ENCODE results near the gene TREM1.
"Not testable (repeated sequence)": the region's sequence is repeated elsewhere in the genome, so short reads cannot be mapped to it uniquely, and the experiment has no call there.

The TREM1 gene

DNA sequence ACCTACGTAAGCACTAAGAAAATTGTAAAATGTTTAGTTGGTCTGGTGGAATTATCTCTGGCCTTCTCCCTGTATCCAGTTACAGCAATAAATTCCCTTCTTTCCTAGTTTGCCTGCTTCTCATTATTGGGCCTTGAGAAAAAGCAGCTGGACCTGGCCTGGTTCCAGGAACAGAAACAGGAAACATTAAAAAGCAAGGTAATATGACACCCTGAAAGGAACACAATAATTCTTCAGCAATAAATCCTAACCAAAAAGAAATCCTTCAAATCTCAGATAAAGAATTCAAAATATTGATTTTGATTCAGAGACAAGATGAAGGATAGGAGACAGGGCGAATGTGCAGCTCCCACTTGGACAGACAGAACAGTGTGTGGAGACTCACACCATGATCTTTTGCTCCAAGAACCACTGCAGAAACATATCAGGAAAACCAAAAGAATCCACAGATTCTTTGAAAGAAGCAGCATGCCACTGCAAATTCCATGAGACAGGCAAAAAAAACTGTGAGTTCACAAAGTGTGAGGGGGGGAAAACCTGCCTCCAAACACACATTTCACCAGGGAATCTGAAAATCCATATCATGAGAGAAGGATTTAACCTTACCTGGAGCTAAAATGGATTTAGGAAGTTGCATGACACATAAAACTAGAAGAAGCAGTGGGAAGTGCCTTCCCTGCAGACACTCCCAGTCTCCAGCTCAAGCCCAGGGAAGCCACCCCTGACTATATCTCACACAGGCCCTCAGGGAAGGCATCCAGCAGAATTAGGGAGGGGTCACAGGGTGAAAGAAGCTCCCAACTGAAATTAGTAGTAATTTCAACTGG lies 28.9 kb downstream of the TREM1 start:
- no peak for DNase-seq

DNA sequence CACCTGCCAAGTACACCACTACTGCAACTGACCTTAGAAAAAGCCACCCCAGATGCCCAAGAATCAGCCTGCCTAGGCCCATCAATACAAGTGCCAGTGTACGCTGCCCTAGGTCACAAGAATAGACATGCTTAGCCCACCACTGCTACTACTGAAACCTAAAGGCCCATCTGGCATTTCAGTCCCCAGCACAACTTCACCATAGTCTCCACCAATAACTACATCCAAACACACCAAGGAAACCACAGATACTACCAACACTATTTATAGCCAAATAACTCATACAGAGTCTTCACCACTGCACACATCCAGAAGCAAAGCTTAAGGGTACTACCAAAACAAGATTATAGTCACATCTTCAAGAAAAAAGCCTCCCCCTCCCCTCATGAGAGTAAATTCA lies 30.1 kb downstream of the TREM1 start:
- no peak for DNase-seq

DNA sequence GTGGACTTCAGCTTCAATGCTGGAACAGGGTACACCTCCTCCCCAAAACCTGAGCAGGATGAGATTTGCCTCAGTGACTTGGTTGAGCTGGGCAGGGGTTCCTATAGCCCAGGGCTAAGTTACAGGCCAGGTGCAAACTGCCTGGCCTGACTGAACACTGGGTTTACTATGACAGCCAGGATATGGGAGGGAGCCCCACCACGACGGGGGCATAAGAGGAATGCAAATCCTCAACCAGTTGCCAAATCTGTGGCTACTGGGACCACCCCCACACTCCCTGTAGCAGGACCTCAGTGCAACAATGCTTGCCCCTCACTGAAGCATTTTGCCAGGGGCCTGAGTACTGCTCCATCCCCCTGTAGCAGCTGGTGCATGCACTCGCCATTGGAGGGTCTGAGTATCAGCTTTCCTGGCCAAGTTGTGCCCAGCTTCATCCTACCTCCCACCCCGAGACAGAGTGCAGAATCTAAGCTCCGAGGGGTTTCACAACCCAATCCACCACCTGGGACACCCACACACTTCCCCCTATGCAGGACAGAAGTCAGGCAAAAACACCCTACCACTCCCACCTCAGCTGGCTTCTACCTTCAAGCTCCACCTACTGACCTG lies 30.7 kb downstream of the TREM1 start:
- DNase-seq, result no peak

DNA sequence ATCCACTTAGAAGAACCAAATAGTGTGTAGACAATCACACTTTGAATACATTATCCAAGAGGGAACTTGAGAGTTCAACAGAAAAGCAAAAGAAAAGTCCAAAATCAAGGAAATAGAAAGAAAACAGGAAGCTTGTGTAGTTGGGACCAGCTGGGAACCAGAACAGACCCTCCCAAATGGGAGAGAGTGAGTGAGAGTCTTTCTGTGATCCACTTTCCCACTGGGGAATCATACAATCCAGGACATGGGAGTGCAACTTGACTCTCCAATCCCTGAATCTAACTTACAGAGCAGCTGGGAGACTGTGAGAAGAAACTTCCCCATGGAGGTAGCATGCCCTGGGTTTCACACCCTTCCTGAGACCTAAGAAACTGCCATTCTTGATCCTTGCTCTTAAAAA lies 31.4 kb downstream of the TREM1 start:
- no peak for DNase-seq

DNA sequence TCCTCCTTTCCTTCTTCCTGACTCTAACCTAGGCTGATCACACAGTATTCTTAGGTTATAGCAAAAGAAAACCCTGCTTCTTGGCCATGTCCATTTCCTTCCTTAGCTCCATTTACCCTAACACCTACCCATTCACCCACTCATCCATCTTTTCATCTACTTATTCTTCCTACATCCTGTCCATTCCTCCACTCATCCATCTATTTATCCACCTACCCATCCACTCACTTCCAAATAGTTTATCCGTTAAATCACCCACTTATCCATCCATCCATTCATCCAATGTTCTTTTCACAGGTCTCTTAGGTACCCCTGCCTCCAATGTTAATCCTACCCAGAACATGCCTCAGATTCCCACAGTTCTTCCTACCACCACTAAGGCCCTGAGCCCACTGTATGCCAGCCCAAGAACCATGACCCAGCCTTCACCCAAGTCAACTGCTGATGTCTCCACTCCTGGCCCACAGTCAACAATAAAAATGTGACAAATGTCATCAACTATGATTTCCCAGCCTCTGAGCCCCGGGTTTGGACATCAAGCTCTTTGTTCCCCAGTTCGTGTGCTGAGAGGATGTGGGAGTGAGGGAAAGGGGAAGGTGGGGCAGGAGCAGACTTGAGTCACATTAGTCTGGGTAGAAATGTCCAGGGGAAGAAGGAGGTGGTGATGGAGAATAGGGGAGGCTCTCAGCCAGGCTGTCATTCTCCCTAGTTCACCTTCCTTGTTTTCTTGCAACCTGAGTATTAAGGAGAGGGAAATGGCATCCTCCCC lies 33.9 kb downstream of the TREM1 start:
- DNase-seq, result no peak

DNA sequence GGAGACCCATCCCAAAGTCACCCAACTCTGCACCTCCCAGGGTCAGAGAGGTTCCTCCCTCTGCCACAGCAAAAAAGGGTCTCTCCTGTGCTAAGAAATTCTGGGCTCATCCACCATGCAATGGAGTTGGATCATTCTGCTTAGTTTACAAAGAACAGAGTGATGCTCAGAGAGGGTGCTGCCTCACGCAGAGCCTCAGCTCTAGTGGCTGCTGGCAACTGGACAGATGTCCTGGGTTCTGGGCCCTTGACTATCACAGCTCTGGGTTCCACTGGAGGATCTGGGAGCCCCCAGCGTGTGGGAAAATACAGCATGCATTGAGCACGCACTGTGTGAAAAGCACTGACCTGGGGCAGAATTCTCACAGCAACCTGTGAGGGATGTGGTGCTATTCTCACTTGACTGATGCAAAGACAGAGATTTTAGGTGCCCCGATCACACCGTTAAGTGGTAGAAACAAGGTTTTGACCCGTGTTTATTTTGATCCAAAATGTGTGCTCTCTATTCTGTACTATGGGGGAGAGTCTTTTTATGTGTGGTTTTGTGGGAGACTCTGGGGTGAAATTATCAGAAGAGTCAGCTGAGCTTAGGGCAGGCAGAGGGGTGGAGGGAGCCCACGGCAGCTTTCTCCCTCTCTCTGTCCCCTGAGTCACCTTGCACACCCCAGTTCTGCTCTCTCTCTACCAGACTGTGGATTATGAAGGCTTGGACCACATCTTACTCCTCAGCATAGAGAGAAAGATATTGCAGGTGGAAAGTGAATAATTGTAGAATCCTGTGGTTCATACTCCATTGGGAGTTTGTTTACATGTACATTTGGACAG lies 38.4 kb downstream of the TREM1 start:
- no peak for DNase-seq

DNA sequence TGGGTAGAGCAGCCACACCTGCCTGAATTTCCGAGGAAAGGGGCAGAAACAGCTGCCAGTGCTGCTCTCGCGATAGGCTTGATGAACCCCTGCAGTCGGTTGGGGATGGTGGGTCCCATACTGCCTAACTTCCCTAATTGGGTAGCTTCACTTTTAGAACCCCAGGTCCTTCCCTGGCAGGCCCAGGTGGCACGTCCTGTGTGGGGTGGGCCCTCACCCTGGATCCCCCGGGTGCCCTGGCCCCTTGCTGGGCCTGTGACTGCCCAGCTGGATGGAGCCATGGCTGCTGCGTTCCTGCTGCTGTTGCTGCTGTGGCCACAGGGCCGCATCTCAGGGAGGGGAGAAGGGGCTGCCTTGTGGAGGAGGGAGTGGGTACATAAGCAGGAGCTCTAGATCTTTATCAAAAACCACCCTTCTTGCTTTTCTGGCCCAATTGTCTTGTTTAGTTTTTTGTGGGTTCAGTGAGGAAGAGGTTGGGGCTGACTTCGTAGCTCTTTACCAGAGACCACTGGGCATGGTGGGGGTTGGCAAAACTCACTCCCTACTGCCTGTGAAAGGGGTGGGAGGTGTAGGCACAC lies 39.1 kb downstream of the TREM1 start:
- no peak for DNase-seq

DNA sequence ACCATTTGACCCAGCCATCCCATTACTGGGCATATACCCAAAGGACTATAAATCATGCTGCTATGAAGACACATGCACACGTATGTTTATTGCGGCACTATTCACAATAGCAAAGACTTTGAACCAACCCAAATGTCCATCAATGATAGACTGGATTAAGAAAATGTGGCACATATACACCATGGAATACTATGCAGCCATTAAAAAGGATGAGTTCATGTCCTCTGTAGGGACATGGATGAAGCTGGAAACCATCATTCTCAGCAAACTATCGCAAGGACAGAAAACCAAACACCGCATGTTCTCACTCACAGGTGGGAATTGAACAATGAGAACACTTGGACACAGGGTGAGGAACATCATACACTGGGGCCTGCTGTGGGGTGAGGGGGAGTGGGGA lies 40.0 kb downstream of the TREM1 start:
- not testable (repeated sequence) for DNase-seq

DNA sequence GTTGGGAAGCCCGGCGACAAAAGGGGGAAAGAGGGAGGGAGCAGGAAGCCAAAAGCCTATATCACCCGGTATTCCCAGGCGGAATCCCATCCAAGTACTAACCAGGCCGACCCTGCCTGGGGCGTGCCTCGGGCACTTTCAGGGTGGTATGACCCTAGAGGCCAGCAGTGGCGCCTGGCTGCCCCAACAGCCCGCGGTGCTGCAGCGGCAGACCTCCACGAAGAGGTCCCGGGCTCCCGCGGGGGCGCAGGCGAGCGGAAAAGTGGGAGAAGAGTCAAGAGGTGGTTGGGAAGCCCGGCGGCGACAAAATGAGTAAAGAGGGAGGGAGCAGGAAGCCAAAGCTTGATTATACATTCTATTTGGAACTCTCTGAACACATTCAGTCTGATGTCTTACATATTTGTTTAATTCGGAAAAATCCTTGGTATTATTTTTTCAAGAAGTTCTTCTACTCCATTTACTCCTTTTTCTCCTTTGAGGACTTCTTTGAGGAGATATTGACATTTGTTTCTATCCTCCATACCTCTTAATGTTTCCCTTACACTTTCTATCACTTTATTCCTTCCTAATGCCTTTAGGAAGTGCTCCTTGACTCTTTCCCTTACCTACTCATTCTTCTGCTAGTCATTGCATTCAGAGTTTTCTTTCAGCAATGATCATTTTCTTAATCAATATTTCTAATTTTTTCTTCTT lies 46.9 kb downstream of the TREM1 start:
- DNase-seq, result no peak

DNA sequence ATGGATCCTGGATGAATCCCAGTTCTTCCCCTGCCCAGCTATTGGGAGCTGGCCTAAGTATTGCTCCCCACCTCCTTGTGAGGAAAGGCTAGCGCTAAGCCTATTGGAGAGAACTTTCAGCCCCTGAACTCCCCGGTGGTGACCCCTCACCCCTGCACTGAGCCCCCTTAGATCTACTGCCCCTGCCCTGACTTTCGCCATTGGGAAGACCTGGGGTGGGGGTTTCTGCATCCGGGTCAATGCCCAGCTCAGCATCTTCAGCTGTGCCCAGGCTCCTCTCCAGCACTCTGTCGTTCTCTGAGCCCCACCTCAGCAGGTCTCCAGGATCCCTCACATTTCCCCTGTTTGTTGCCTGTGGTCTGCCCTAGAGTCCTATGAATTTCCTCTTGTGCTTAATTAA lies 49.4 kb downstream of the TREM1 start:
- no peak for DNase-seq

DNA sequence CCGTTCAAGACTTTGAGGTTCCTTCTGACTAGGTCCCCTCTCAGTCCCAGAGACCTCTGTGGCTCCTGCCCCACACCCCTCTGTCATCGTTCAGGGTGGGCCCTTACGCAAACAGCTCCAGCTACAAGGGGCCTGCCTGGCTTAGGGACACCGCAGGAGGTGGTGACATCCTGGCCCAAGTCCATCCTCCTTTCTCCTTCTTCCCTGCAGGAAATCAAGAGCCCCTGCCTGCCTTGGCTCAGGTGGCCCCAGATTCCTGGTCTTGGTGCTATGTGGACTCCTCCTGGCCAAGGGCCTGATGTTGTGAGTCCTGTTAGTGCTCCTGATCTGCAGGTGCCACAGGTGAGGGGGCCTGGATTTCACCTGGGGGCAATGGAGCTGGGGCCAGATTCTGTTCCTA lies 50.2 kb downstream of the TREM1 start:
- DNase-seq, result no peak

DNA sequence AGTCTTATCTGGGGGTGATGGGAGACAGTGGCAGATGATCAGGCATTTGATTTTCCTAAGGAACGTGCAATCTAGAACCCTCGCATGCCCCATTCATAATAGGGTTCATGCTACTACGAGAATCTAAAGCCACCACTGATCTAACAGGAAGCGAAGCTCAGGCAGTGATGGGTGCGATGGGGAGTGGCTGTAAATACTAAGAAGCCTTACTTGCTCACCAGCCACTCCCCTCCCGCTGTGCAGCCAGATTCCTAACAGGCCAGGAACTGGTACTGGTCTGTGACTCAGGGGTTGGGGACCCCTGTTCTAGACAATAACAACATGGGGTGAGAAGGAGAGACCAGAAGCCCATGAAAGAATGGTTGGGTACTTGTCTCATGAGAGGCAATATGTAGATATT lies 53.8 kb downstream of the TREM1 start:
- DNase-seq, result no peak

DNA sequence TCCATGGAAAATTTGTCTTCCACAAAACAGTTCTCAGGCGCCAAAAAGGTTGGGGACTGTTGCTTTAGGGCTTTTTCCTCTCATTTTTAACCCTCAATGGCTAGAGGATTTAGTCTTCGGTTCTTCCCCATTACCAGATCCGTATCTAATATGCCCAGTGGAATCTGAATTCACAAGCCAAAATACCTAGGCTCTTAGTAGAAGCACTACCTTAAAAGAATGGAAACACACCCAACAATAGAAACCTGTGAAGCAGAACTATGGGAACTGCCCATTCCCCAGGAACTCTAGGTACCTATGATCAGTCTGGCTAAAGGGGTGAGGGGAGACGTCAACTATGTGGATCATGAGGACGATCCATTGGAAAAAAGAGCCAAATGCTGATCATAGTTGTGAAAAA lies 55.2 kb downstream of the TREM1 start:
- DNase-seq, result no peak

DNA sequence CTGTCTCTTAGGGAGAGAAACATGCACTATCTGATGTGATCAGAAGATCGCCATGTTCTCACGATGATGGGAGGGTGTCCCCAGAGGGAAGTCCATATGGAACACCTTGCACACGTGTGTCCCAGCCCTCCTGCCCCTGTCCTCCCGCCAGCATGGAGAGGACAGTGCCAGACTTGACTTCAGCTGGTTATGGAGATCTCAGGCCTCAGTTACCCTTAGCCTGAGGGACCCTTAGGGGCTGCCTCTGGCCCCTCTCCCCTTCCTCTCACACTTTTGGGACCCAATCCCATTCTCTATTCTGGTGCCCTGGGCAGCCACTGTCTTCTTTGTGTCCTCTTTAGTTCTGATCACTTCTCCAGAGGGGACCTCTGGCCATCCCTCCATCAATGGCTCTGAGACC lies 56.8 kb downstream of the TREM1 start:
- DNase-seq, result no peak

DNA sequence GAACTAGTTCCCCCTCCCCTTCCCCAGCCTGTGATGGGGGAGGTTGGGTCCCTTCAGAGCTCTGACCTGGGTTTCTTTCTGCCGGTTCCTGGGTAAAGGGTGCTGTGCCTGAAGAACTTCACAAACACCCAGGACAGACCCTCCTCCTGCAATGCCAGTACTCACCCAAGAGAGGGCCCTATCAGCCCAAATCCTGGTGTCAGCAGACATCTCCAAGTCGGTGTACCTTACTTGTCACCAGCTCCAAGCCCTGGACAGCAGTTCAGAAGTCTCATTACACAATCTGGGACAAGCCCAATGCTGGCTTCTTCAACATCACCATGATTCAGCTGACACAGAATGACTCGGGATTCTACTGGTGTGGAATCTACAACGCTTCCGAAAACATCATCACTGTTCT lies 57.9 kb downstream of the TREM1 start:
- DNase-seq, result no peak

DNA sequence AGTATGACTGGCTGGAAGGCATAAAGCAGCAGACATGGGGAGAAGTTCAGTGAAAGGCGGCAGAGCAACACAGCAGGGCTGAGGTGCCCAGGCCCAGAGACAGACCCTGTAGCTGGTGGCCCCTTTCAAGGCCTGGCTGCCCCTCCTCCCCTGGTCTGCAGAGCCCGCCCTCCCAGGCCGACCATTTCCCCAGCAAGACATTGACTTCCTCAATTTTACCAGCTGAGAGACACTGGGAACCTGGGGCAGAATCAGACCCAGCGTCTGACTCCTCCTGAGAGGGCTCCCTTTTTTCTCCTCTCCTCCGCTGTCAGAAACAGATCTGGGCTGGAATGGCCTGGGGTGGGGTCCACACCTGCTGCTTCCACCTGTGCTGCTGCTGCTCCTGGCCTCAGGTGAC lies 58.4 kb downstream of the TREM1 start, which contains the start of gene TREML4:
TSS of gene TREML4 (plus strand) at position 254 of the 400 bp plus-strand sequence. CDS start at position 333, 79 bp downstream.
- DNase-seq, result no peak

DNA sequence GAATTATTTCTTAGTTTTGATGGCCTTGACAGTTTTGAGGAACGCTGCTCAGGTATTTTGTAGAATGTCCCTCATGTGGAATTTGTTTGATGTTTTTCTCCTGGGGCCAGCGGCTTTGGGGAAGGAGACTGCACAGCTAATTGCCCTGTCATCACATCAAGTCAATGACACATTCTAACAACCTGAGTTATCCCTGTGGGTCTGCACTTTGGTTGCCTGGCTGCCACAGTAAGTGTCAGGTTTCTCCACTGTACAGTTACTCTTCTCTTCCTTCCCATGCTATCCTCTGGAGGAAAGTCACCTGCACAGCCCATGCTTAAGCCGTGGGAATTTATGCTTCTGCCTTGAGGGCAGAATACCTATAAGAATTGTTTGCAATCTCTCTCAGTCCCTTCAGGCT lies 59.7 kb downstream of the TREM1 start:
- DNase-seq, result no peak

DNA sequence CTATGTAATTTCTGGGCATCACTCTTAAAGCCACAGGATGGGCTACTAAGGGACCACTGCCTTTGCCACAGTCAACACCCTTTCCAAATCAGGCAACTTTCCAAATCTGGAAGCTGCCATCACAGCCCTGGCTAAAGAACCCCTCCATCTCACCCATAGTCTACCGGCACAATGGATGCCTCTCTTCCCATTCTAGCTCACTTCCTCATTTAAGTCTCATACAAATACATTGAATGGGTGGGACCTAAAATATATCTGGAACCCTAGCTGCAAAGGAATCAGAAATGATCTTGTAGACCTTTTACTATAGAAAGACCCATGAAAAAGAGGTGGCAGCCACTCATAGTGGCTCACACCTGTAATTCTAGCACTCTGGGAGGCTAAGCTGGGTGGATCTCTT lies 61.7 kb downstream of the TREM1 start:
- DNase-seq, result no peak

All from stimulated activated naive CD4-positive, alpha-beta T cell (primary cell).